ENCODE measurements around the gene RPAP2.

Gene RPAP2

GRCh38 chr1:92446546-92446945 is 147.7 kb downstream of the RPAP2 start:
- no peak for TF ChIP-seq CTCF (IDR thresholded peaks at IDR 0.05; ENCODE audit: low read depth, low read length, missing control alignments)
- H3K4me3 ChIP-seq (ENCODE audit: low read depth, low read length) = no peak overlapping the region
- no peak for DNase-seq (ENCODE audit: low read depth)

GRCh38 chr1:92447033-92447681 is 148.3 kb downstream of the RPAP2 start:
- TF ChIP-seq CTCF (IDR thresholded peaks at IDR 0.05; ENCODE audit: low read depth, low read length, missing control alignments) = no peak
- DNase-seq (ENCODE audit: low read depth) = no peak
- H3K4me3 ChIP-seq (ENCODE audit: low read depth, low read length) = no peak overlapping the region

GRCh38 chr1:92447976-92448375 is 149.1 kb downstream of the RPAP2 start:
- H3K4me3 ChIP-seq (ENCODE audit: low read depth, low read length) = no peak overlapping the region
- DNase-seq (ENCODE audit: low read depth) = no peak
- no peak for TF ChIP-seq CTCF (IDR thresholded peaks at IDR 0.05; ENCODE audit: low read depth, low read length, missing control alignments)
